ENCODE measurements around the gene LRRC75B. TPM values are rescaled to one million over a fixed set of nuclear protein-coding genes. Genes with fewer than 3 reads are reported as not detected.
"Not testable (repeated sequence)": the region's sequence is repeated elsewhere in the genome, so short reads cannot be mapped to it uniquely, and the experiment has no call there.

Gene LRRC75B
- total and polyA plus RNA-seq, 9 of the 15 experiments (the other 6 are each of a cell fraction or from before 2014, with no cell fraction given): 0.10 to 2.8 (median 1.0) TPM; not detected in 1

DNA sequence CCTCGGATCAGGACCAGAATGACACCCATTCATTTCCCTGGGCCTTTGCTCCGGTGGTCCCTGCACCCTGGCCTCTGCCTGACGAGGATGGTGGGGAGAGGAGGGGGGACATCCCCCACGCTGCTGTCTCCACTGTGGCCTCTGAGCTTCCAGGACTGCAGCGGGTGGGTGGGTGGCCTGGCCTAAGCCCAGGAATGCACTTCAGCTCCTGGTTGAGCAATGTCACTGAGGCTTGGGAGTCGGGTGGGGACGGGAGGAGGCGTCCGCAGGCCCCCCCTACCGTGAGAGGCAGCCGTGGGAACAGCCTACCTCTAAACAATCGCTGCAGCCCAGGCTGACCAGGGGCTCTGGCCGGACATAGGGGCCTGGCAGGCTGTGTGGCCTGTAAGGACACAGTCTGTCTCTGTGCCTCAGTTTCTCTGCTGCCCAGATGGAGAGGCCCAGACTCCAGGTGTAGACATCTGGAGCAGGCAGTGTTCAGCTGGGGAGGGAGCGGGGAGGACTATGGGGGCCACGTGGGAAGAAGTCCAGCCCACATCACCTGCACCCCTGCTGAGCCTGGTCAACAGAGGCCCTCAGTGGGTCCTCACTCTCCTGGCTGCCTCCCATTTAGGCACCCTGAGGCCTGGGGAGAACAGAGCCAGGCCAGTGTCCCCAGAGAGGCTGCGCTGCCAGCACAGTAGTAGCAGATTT, 38.7 kb upstream of the LRRC75B start:
- peak overlapping the region in 1 of 2 experiments; percentile 26; a peak in 1 of 4 replicates for H3K9ac ChIP-seq (ENCODE audit: insufficient read depth in 1 of 2, low read depth in 2 of 2, low read length in 2 of 2)
- ATAC-seq; POLR2A ChIA-PET; H3K36me3 ChIP-seq (ENCODE audit: control insufficient read depth, insufficient read depth, low read length); H3K9me3 ChIP-seq (replicated peaks; ENCODE audit: control insufficient read depth, insufficient read depth, low read depth, low read length); in situ Hi-C loops (cut with MboI); H4K20me1 ChIP-seq (replicated peaks; ENCODE audit: control insufficient read depth, insufficient read depth, low read length); FAIRE-seq; intact Hi-C loops (cut with micrococcal nuclease); H3K4me2 ChIP-seq (ENCODE audit: insufficient read depth, low read length); H3K4me3 ChIP-seq; H3K27me3 ChIP-seq (ENCODE audit: control insufficient read depth in 2 of 2, insufficient read depth in 2 of 2, low read length in 2 of 2); H3K79me2 ChIP-seq (ENCODE audit: control insufficient read depth, insufficient read depth, low read length); H2AFZ ChIP-seq (ENCODE audit: low read depth, low read length); CTCF ChIA-PET (ENCODE audit: low intra/inter-chr PET ratio); H3K9me1 ChIP-seq (ENCODE audit: control insufficient read depth, insufficient read depth, low read length); BruUV-seq (replicated peaks); TF ChIP-seq NR4A1, ZNF740 (CRISPR knock-in tag; IDR thresholded peaks at IDR 0.05): not testable (repeated sequence)
- WGBS (ENCODE audit: insufficient coverage, low coverage, missing lambda C conversion rate): 38% methylated on average over 11 of the region's 16 CpGs
- peaks cover 9 to 29% of the 10 kb centered on the region in 2 experiments; a peak in 3 of 5 replicates for H3K4me1 ChIP-seq (replicated peaks in 1 of 2; ENCODE audit: control insufficient read depth in 2 of 2, insufficient read depth in 2 of 2, low read length in 2 of 2)
- 0 out of 2 replicates have a peak, but pooled peaks have one; percentile 20 for TF ChIP-seq NR4A1 (tag; IDR thresholded peaks at IDR 0.05)
- peak in 1 of 2 experiments; percentile 36; a peak in 1 of 4 replicates for TF ChIP-seq ZNF740 (tag; IDR thresholded peaks at IDR 0.05)
- 0 out of 2 replicates have a peak, but pooled peaks have one; percentile 6 for TF ChIP-seq MEF2D (tag; conservative IDR thresholded peaks at IDR 0.05; ENCODE audit: low read depth)
- peak overlapping the region; percentile 54; the same call in 1 of the 3 replicates for H3K27ac ChIP-seq (ENCODE audit: extremely low read depth, low read depth, low read length)
- peak in 1 of 4 experiments; percentile 2 for DNase-seq (ENCODE audit: extremely low read depth in 1 of 4, low spot score in 3 of 4)
